ENCODE results near the gene PHACTR2. TPM values are rescaled to one million over a fixed set of nuclear protein-coding genes. Genes with fewer than 3 reads are reported as not detected.

PHACTR2 gene
- total and polyA plus RNA-seq, 2 of the 13 experiments (the other 11 are each of a cell fraction or from before 2014, with no cell fraction given): 11.3 to 28.2 TPM

GRCh38 chr6:143754204-143754603 lies 76.4 kb downstream of the PHACTR2 start:
- no peak for DNase-seq (ENCODE audit: low spot score)
- H3K79me2 ChIP-seq (ENCODE audit: insufficient read depth, low read length): no peaks in the 10 kb centered on the region
- H3K36me3 ChIP-seq (replicated peaks in 1 of 2; ENCODE audit: control insufficient read depth in 1 of 2, insufficient read depth in 2 of 2, low read length in 2 of 2): peaks cover 4 to 14% of the 10 kb centered on the region in 2 experiments; a peak in 4 of 5 replicates
- H3K27ac ChIP-seq (ENCODE audit: extremely low read length, insufficient read depth, low read length): no peak overlapping the region
- ChIA-PET CTCF (ENCODE audit: low intra/inter-chr PET ratio, low total read pairs) (no interaction called here), POLR2A (no interaction called here)
- no peak overlapping the region for H3K9ac ChIP-seq (ENCODE audit: insufficient read depth, low read depth, low read length)
- peaks cover 18% of the 10 kb centered on the region for H3K4me1 ChIP-seq (ENCODE audit: insufficient read depth, low read length)
- H3K27me3 ChIP-seq (ENCODE audit: control insufficient read depth in 1 of 2, insufficient read depth in 2 of 2, low read length in 2 of 2): no peaks in the 10 kb centered on the region
- in situ Hi-C loops (cut with HindIII; ENCODE audit: extremely low pct_ligation_motif_present, low pct_unique_long_range_greater_than_20kb) (no loop called here), intact Hi-C loops (cut with micrococcal nuclease; ENCODE audit: unreplicated experiment) (no loop called here)
- BruUV-seq (replicated peaks): no TSS peak
- FAIRE-seq: no peak
- no peak overlapping the region for H2AFZ ChIP-seq (ENCODE audit: low read length)
- no peak overlapping the region for H3K4me3 ChIP-seq (replicated peaks in 1 of 3; ENCODE audit: insufficient read depth in 1 of 3, low read depth in 2 of 3, low read length in 3 of 3)
- WGBS (ENCODE audit: low lambda C conversion rate): 98% methylated on average over 4 of the region's 4 CpGs
- H3K9me3 ChIP-seq (ENCODE audit: low read length): no peaks in the 10 kb centered on the region
- H4K20me1 ChIP-seq (ENCODE audit: insufficient read depth, low read length): no peaks in the 10 kb centered on the region
- ATAC-seq: no peak
- H3K4me2 ChIP-seq (ENCODE audit: low read depth, low read length): no peak overlapping the region
- TF ChIP-seq POLR2A (IDR thresholded peaks at IDR 0.05; ENCODE audit: insufficient read depth in 1 of 2, low read depth in 2 of 2, low read length in 2 of 2): no peak
- TF ChIP-seq ZNF235 (CRISPR knock-in tag; IDR thresholded peaks at IDR 0.05; ENCODE audit: borderline replicate concordance): no peak
- no peak for TF ChIP-seq HIVEP1 (CRISPR knock-in tag; IDR thresholded peaks at IDR 0.05)
- TF ChIP-seq ZNF318 (CRISPR knock-in tag; IDR thresholded peaks at IDR 0.05): no peak
- no peak for TF ChIP-seq JUND (CRISPR knock-in tag; IDR thresholded peaks at IDR 0.05)
- TF ChIP-seq ZSCAN31 (CRISPR knock-in tag; IDR thresholded peaks at IDR 0.05; ENCODE audit: low read depth): no peak
- no peak for TF ChIP-seq ONECUT2 (CRISPR knock-in tag; IDR thresholded peaks at IDR 0.05)
- TF ChIP-seq SAP130 (CRISPR knock-in tag; IDR thresholded peaks at IDR 0.05; ENCODE audit: low read depth): no peak
- TF ChIP-seq ZNF263 (CRISPR knock-in tag; IDR thresholded peaks at IDR 0.05): no peak
- no peak for TF ChIP-seq RORA (CRISPR knock-in tag; IDR thresholded peaks at IDR 0.05)
- no peak for TF ChIP-seq BRD4 (CRISPR knock-in tag; IDR thresholded peaks at IDR 0.05)
- no peak for TF ChIP-seq CHD2 (IDR thresholded peaks at IDR 0.05; ENCODE audit: low read depth, low read length)
- no peak for TF ChIP-seq NFKBIZ (CRISPR knock-in tag; IDR thresholded peaks at IDR 0.05)
- no peak for TF ChIP-seq ATAD3A (CRISPR knock-in tag; IDR thresholded peaks at IDR 0.05)
- TF ChIP-seq GPN1 (CRISPR knock-in tag; IDR thresholded peaks at IDR 0.05; ENCODE audit: borderline replicate concordance): no peak
- no peak for TF ChIP-seq PHF20 (CRISPR knock-in tag; IDR thresholded peaks at IDR 0.05)
- TF ChIP-seq, protein P1, sequence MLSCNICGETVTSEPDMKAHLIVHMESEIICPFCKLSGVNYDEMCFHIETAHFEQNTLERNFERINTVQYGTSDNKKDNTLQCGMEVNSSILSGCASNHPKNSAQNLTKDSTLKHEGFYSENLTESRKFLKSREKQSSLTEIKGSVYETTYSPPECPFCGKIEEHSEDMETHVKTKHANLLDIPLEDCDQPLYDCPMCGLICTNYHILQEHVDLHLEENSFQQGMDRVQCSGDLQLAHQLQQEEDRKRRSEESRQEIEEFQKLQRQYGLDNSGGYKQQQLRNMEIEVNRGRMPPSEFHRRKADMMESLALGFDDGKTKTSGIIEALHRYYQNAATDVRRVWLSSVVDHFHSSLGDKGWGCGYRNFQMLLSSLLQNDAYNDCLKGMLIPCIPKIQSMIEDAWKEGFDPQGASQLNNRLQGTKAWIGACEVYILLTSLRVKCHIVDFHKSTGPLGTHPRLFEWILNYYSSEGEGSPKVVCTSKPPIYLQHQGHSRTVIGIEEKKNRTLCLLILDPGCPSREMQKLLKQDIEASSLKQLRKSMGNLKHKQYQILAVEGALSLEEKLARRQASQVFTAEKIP (CRISPR knock-in tag; IDR thresholded peaks at IDR 0.05; ENCODE audit: borderline replicate concordance): no peak

Data from HepG2 (cell line).